Testis (tissue), 2 donors: ENCODE measurements around the gene ADNP2.

Experiments used
- POLR2A ChIP-seq: fragments of 450-650 bp; IDR thresholded peaks from one replicate; pipeline ENCODE4 v1.6.1; 2017; ENCODE audit warnings: antibody characterized with exemption, mild to moderate bottlenecking, moderate library complexity
- TF ChIP-seq, protein P1 (sequence below), 3 experiments: fragments of 450-650 bp in 2 of 3; fragments of 200-600 bp in 1 of 3; sonication (generic) in 1 of 3; IDR thresholded peaks; one replicate each; pipeline ENCODE4 v1.5.1; 2016 to 2019; ENCODE audit warnings: antibody characterized with exemption in 3 of 3, mild to moderate bottlenecking in 2 of 3, moderate library complexity in 1 of 3

DNA sequence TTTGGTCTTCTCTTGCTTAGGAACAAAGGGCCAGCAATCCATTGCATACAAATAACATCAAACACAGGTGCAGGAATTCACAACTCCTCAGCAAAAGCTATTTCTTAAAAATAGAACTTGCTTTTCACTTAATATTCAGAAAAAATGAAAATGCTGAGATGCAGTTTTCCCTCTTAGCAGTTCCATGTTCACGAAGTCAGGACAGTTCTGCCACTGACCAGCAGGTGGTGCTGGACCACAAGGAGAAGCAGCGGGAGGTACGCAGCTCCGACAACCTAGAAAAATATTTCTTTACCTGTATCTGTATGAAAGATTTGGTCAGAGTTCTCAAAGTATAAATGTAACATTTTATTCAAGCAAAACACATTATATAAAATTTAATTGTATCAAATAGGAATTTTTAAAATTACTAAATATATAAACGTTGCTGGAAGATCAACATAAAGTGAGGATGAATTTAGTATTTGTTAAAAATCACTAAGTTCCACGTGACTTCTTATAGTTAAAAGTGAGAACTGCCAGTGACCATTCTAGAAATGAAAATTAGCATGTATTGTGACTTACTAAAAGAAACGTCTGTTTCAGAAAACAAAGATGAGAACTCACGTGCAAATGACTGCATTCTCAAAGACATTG is 48.8 kb downstream of the ADNP2 start:
- TF ChIP-seq, protein P1, sequence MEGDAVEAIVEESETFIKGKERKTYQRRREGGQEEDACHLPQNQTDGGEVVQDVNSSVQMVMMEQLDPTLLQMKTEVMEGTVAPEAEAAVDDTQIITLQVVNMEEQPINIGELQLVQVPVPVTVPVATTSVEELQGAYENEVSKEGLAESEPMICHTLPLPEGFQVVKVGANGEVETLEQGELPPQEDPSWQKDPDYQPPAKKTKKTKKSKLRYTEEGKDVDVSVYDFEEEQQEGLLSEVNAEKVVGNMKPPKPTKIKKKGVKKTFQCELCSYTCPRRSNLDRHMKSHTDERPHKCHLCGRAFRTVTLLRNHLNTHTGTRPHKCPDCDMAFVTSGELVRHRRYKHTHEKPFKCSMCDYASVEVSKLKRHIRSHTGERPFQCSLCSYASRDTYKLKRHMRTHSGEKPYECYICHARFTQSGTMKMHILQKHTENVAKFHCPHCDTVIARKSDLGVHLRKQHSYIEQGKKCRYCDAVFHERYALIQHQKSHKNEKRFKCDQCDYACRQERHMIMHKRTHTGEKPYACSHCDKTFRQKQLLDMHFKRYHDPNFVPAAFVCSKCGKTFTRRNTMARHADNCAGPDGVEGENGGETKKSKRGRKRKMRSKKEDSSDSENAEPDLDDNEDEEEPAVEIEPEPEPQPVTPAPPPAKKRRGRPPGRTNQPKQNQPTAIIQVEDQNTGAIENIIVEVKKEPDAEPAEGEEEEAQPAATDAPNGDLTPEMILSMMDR (IDR thresholded peaks at IDR 0.05) = peak; percentile 79 to 96 (median 90)
- no peak for TF ChIP-seq POLR2A
